Peyer's patch (tissue), 4 donors: ENCODE data around the gene DKK3. TPM values are rescaled to one million over a fixed set of nuclear protein-coding genes. Genes with fewer than 3 reads are reported as not detected.

Experiments used
- DNase-seq, 3 donors: peaks; one replicate each; pipeline ENCODE4 v3.0.0-alpha.2; 2017 to 2019
- H3K27ac ChIP-seq, 4 donors: fragments of 200-600 bp; sonication (generic); one replicate each; pipeline ENCODE4 v1.5.1; 2016 to 2019
- H3K27me3 ChIP-seq, 2 donors: fragments of 200-600 bp; sonication (generic); one replicate each; pipeline ENCODE4 v1.5.1; 2019
- H3K36me3 ChIP-seq, 3 donors: fragments of 200-600 bp; sonication (generic); one replicate each; pipeline ENCODE4 v1.5.1; 2016 to 2019
- H3K4me1 ChIP-seq, 4 donors: fragments of 200-600 bp; sonication (generic); one replicate each; pipeline ENCODE4 v1.5.1; 2016 to 2019
- H3K4me3 ChIP-seq, 4 donors: fragments of 200-600 bp; sonication (generic); 1 replicate in 3 of 4; 2 replicates in 1 of 4; pipeline ENCODE4 v1.5.1; 2016 to 2019; ENCODE audit warnings: mild to moderate bottlenecking in 1 of 4
- H3K9me3 ChIP-seq, 4 donors: fragments of 200-600 bp; sonication (generic); one replicate each; pipeline ENCODE4 v1.5.1; 2016 to 2019; ENCODE audit warnings: mild to moderate bottlenecking in 1 of 4
- CTCF ChIP-seq, 6 experiments: fragments of 450-650 bp in 4 of 6; fragments of 200-600 bp in 2 of 6; sonication (generic) in 1 of 6; IDR thresholded peaks; one replicate each; pipeline ENCODE4 v1.5.1; 2017 to 2019; ENCODE audit warnings: antibody characterized with exemption in 6 of 6, mild to moderate bottlenecking in 3 of 6, moderate library complexity in 1 of 6
- POLR2A ChIP-seq, 2 donors: fragments of 450-650 bp; IDR thresholded peaks; one replicate each; pipeline ENCODE4 v1.5.1; 2017; ENCODE audit warnings: antibody characterized with exemption in 2 of 2, mild to moderate bottlenecking in 2 of 2, moderate library complexity in 2 of 2
- total RNA-seq, 4 donors: library from RNA; depleted of rRNA; stranded (reverse); fragments of >200 nt; gene quantifications; one replicate each; pipeline ENCODE4 v1.1.0, GENCODE V29; 2016

Gene DKK3
- total RNA-seq, 4 donors from 2014 or later: 19.8 to 52.0 (median 26.7) TPM

GRCh38 chr11:11975201-11976092 lies 33.0 kb downstream of the DKK3 start:
- Histone ChIP-seq H3K4me3 (no peak overlapping the region), H3K4me1 (peaks cover 0 to 52% (median 3%) of the 10 kb centered on the region in 4 donors), H3K27me3 (no peaks in the 10 kb centered on the region), H3K36me3 (no peaks in the 10 kb centered on the region), H3K27ac (peak overlapping the region in 1 of 4 donors; percentile 12), H3K9me3 (no peaks in the 10 kb centered on the region)
- peak in 1 of 3 donors; percentile 38 for DNase-seq
- TF ChIP-seq CTCF (IDR thresholded peaks at IDR 0.05) (no peak), POLR2A (IDR thresholded peaks at IDR 0.05) (no peak)

- Histone ChIP-seq H3K9me3 (no peaks in the 10 kb centered on the region), H3K36me3 (no peaks in the 10 kb centered on the region), H3K27ac (peak overlapping the region; percentile 12 to 60 (median 30)), H3K27me3 (no peaks in the 10 kb centered on the region), H3K4me1 (peaks cover 0 to 43% (median 3%) of the 10 kb centered on the region in 4 donors), H3K4me3 (no peak overlapping the region)
- DNase-seq: no peak
- TF ChIP-seq CTCF (IDR thresholded peaks at IDR 0.05): no peak
- TF ChIP-seq POLR2A (IDR thresholded peaks at IDR 0.05): no peak
These were observed 34.6 kb downstream of the DKK3 start for GRCh38 chr11:11973866-11974265.

DNA sequence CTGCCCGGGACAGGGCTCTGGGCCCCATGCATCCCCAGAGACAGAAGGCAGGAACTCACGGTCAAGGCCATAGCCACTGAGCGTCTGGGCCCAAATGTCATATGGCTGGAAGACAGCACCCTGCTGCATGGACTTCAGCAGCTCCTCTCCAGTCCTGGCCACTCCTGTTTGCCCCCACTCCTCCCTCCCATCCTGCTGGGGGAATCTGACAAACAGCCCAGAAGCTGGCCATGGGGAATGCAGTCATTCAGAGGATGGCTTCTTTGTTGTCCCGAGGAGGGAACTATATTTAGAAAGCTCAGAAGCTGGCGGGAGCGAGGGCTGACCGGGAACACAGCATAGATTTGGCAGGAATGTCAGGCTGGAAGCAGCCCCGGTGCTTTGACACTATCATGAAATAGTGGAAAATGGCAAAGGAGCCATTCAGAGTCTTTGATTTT lies 35.0 kb downstream of the DKK3 start:
- peaks cover 0 to 40% (median 3%) of the 10 kb centered on the region in 4 donors for H3K4me1 ChIP-seq
- no peaks in the 10 kb centered on the region for H3K9me3 ChIP-seq
- H3K36me3 ChIP-seq: no peaks in the 10 kb centered on the region
- H3K27ac ChIP-seq: peak overlapping the region; percentile 12 to 60 (median 30)
- H3K27me3 ChIP-seq: no peaks in the 10 kb centered on the region
- DNase-seq: peak in 1 of 3 donors; percentile 43
- H3K4me3 ChIP-seq: no peak overlapping the region
- TF ChIP-seq POLR2A (IDR thresholded peaks at IDR 0.05) (no peak), CTCF (IDR thresholded peaks at IDR 0.05) (no peak)

GRCh38 chr11:11972730-11973341 lies 35.6 kb downstream of the DKK3 start:
- no peaks in the 10 kb centered on the region for H3K9me3 ChIP-seq
- no peak overlapping the region for H3K4me3 ChIP-seq
- H3K4me1 ChIP-seq: peaks cover 0 to 37% (median 3%) of the 10 kb centered on the region in 4 donors
- no peaks in the 10 kb centered on the region for H3K27me3 ChIP-seq
- no peaks in the 10 kb centered on the region for H3K36me3 ChIP-seq
- peak overlapping the region in 2 of 4 donors; percentile 42 to 60 for H3K27ac ChIP-seq
- no peak for DNase-seq
- TF ChIP-seq POLR2A (IDR thresholded peaks at IDR 0.05) (no peak), CTCF (IDR thresholded peaks at IDR 0.05) (no peak)

DNA sequence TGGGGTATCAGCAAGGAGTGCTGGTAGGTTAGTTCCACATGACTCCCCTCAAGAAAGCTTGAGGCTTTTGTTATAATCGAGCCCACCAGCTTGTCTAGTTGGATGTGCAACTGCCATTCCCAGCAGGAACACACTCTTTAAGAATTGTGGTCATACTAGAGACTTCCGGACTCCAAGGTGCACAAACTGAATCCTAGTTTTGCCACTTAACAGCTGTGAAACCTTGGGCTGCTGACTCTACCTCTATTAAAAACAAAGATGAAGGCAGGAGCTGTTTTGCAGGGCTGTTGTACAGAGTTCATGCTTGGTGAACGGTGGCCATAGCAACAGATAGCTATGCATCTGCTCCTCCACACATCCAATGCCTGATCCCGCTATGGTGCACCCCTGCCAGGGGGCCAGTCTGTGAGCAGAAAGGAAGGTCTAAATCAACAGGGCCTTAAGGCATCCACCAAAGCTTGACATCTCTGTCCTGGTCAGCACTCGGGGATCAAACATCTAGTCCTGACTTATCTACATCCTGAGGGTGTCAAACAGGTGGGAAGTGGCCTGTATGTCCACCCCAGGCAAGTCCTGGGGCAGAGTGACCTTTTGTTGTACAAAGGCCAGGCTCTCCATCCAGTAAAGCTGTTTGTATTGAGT lies 36.4 kb downstream of the DKK3 start:
- DNase-seq: no peak
- Histone ChIP-seq H3K9me3 (no peaks in the 10 kb centered on the region), H3K27ac (peak overlapping the region in 1 of 4 donors; percentile 9), H3K27me3 (no peaks in the 10 kb centered on the region), H3K4me3 (no peak overlapping the region), H3K4me1 (peaks cover 0 to 28% (median 3%) of the 10 kb centered on the region in 4 donors), H3K36me3 (no peaks in the 10 kb centered on the region)
- no peak for TF ChIP-seq CTCF (IDR thresholded peaks at IDR 0.05)
- TF ChIP-seq POLR2A (IDR thresholded peaks at IDR 0.05): no peak
